GM19455 (cell line): ENCODE data around the gene CD8A.
"Not testable (repeated sequence)": the region's sequence is repeated elsewhere in the genome, so short reads cannot be mapped to it uniquely, and the experiment has no call there.

Experiments
- ATAC-seq: cut with Tn5 transposase; IDR thresholded peaks from one replicate; pipeline ENCODE4 v1.9.1; 2021; ENCODE audit not compliant: unreplicated experiment

The CD8A gene

GRCh38 chr2:86790676-86791572, at the start of gene CD8A:
CD8A (minus strand) TSS chr2:86790913; CDS start chr2:86790825, 88 bp downstream.
- ATAC-seq = no peak

- ATAC-seq = not testable (repeated sequence)
Observed at GRCh38 chr2:86839871-86840548, 49.3 kb upstream of the CD8A start.

GRCh38 chr2:86839455-86839854, 48.7 kb upstream of the CD8A start:
- ATAC-seq = not testable (repeated sequence)

- not testable (repeated sequence) for ATAC-seq
Observed at GRCh38 chr2:86837714-86838113, 47.0 kb upstream of the CD8A start.

GRCh38 chr2:86836915-86837695, 46.4 kb upstream of the CD8A start:
- not testable (repeated sequence) for ATAC-seq

GRCh38 chr2:86835548-86835889, 44.8 kb upstream of the CD8A start:
- ATAC-seq = not testable (repeated sequence)

- no peak for ATAC-seq
Observed at GRCh38 chr2:86833315-86833714, 42.6 kb upstream of the CD8A start.

GRCh38 chr2:86832334-86833096, 41.8 kb upstream of the CD8A start:
- no peak for ATAC-seq

GRCh38 chr2:86831537-86831936, 40.8 kb upstream of the CD8A start:
- no peak for ATAC-seq

GRCh38 chr2:86826951-86827350, 36.2 kb upstream of the CD8A start:
- no peak for ATAC-seq

- ATAC-seq = no peak
Observed at GRCh38 chr2:86825693-86826381, 35.1 kb upstream of the CD8A start.

GRCh38 chr2:86825036-86825692, 34.5 kb upstream of the CD8A start:
- ATAC-seq = no peak

- no peak for ATAC-seq
Observed at GRCh38 chr2:86822668-86823345, 32.1 kb upstream of the CD8A start.

GRCh38 chr2:86821842-86822241, 31.1 kb upstream of the CD8A start:
- no peak for ATAC-seq

- ATAC-seq = no peak
Observed at GRCh38 chr2:86821306-86821705, 30.6 kb upstream of the CD8A start.

GRCh38 chr2:86818957-86819356, 28.2 kb upstream of the CD8A start:
- no peak for ATAC-seq

GRCh38 chr2:86818114-86818801, 27.5 kb upstream of the CD8A start:
- no peak for ATAC-seq

- no peak for ATAC-seq
Observed at GRCh38 chr2:86815611-86816010, 24.9 kb upstream of the CD8A start.
